SH-SY5Y (cell line): ENCODE data around the gene POGK.

ENCODE experiments used
- GATA2 ChIP-seq: IDR thresholded peaks from 2 replicates; pipeline ENCODE4 v1.6.1; 2011; ENCODE audit warnings: mild to moderate bottlenecking, low read depth, low read length
- GATA3 ChIP-seq: IDR thresholded peaks from 2 replicates; pipeline ENCODE4 v1.6.1; 2011; ENCODE audit warnings: low read depth, mild to moderate bottlenecking, low read length, moderate library complexity

The POGK gene

DNA sequence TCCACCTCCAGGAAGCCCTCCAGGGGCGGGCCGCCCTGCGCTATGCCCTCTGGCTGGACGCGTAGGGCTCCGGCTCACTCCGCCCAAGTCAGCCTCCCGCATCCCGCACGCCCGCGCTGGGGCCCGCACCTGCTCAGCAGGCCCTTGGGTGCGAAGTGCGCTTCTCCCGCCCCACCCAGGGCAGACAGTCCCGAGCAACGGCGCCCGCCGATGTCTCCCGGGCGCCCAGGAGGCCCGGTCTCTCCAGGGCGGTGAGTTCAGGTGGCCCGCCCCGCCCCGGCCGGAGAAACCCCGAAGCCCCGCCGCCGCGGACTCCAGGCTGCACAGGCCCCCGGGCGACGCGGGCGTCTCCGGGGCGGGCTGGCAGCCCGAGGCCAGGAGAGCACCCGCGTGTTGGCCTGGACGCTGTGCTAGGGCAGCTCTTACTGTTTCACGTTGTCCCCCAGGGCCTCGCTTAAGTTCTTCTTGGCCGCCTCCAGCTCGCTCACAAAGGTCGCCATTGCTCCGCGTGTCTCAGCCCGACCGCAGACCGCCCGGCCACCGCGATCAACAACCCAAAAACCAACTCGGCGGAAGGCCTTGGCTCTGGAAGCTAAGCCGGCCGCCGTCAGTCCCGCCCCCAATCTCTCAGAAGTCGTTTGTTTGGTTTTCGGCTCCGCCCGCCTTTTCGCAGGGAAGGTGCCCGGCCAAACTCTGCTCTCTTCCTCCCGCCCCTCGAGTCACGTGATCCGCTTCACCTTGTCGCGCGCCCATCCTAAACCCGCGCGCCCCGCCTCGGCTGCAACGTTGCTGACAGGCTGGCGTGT lies 36.7 kb downstream of the POGK start, which contains the start of gene TADA1:
Gene TADA1, minus strand, starts transcription at position 531 of the 806 bp plus-strand sequence. Its CDS starts 31 bp downstream, at position 500.
- TF ChIP-seq GATA3, result no peak
- TF ChIP-seq GATA2, result no peak

- no peak for TF ChIP-seq GATA3
Measured at GRCh38 chr1:166876540-166876838, 37.2 kb downstream of the POGK start.

DNA sequence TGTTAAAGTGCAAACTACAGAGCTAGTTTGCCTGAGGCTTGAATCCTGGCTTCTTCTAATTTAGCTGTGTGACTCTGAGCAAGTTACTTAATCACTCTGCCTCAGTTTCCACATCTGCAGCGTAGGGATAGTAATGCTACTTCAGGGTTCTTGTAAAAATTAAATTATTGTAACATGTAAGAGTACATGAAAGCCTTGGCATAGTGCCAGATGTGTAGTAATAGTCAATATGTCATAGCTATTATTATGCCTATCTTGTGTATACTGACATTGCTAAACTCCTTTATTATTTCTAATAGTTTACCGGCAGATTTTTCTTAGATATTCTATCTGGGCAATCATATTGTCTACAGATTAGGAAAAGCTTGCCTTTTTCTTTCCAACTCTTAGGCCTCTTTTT lies 43.6 kb downstream of the POGK start:
- TF ChIP-seq GATA3 (no peak), GATA2 (no peak)

DNA sequence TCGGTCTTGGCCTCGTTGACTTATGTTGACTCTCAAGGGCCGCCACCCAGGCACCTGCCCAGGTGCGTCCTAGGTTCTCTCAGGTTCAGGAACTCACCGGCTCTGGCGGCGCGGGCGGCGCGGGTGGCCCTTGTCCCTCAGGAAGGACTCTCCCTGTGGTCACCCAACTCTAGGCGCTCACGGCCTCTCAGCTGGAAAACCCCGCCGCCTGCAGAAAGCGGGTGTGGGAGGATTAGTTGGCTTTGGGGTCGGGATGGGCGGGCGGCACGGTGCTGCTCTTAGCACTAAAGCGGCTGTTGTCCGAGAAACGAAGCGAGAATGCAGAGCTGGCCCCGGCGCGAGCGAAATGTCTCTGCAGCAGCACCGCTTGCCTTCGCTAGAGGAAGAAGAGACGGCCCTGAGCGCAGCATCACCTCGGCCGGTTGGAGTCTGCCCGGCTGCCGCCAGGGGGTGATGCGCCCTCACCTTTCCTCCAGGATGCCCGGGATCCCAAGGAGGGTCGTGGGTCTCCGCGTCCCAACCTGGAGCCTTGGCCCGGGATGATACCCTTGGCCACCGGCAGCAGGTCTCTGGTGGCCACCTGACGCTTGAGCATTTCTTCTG lies 44.9 kb downstream of the POGK start:
- TF ChIP-seq GATA2, result no peak
- no peak for TF ChIP-seq GATA3

DNA sequence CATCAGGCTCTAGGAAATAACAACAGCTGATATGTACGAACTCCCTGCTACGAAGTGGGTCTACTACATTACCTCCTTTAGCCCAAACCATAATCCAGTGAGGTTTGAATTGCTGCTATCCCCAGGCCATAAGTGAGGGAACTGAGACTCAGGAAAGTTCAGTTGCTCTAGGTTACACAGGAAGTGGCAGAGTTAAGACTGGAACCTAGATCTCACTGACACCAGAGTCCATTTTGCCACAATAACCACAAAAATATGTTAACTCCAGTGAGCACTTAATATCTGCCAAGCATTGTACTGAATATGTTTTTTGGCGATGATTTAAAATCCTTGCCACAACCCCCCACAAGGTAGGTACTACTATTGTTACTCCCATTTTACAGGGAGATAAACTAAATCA lies 45.7 kb downstream of the POGK start:
- TF ChIP-seq GATA3 (no peak), GATA2 (no peak)

- TF ChIP-seq GATA3, result no peak
- TF ChIP-seq GATA2, result no peak
Measured at GRCh38 chr1:166888373-166889111, 49.3 kb downstream of the POGK start.

GRCh38 chr1:166889776-166890175 lies 50.5 kb downstream of the POGK start:
- TF ChIP-seq GATA3 (no peak), GATA2 (no peak)

DNA sequence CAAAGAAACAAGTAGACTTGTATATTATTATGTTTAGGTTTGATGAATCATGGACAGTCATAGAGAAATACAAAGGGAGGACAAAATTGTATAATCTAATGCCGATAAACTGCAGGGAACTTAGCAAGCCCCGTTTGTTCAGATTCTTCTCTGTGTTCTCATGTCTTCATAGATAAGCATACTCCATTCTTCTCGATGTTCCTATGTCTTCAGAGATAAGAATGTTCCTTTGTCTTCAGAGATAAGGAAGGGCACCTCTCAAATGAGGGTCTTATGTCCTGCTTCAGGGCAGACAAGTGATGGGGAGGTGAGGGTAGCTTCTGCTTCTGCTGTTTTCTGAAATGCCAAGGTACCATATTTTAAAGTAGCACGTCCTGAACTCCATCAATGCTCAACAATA lies 56.5 kb downstream of the POGK start:
- TF ChIP-seq GATA2, result no peak
- no peak for TF ChIP-seq GATA3

DNA sequence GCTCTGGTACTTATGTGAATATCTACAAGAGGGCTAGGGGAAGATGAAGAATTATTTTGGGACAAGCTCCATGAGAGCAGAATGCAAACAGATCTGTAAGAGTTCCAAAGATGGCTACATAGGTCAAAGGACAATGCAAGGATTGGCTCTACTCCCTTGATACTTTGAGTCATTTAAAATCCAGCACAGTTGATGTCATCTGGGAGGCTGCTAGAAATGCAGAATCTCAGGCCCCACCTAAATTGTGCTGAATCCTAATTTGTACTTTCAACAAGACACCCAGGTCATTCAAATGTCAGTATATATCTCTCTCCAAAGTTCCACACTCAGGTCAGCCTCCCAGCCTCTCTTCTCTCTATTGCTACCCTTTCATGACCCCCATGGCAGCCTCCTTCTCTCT lies 60.5 kb downstream of the POGK start:
- TF ChIP-seq GATA3 (no peak), GATA2 (no peak)

DNA sequence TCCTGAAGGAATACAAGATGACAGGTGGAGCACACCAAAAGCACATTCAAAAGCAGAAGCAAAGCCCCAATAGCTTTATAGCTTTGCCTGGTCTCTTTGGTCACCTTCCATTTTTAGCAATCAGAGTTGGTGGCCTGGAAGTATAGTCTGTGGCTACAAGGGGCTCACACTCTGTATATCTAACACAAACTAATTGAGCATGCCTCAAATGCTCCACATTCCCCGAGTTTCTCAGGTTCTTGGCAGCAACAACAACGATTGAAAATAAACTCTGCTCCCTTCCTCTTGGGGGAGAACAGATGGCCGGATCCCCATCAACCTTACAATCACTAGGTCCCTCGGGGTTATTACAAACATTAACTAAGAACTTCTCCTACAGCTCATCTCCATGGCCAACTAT lies 61.7 kb downstream of the POGK start:
- TF ChIP-seq GATA3, result no peak
- no peak for TF ChIP-seq GATA2

GRCh38 chr1:166902279-166902678 lies 63.0 kb downstream of the POGK start:
- no peak for TF ChIP-seq GATA3
- TF ChIP-seq GATA2, result no peak

DNA sequence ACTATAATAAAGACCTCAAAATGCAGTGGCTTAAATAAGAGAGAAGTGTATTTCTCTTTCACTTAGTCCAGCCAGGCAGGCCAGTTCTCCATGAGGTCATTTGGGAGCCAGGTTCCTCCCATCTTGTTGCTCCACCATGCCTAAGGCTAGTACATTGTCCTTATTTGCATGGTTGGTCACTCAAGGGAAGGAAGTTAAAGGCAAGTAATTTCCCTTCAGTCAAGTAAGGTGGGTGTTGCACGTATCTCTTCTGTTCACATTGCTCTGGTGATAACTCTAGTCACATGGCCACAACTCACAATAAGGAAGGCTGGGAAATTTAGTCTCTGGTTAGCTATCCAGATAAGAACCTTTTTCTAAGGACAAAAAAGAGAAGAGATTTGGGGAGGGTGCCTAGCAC lies 64.0 kb downstream of the POGK start:
- TF ChIP-seq GATA2 (no peak), GATA3 (no peak)

DNA sequence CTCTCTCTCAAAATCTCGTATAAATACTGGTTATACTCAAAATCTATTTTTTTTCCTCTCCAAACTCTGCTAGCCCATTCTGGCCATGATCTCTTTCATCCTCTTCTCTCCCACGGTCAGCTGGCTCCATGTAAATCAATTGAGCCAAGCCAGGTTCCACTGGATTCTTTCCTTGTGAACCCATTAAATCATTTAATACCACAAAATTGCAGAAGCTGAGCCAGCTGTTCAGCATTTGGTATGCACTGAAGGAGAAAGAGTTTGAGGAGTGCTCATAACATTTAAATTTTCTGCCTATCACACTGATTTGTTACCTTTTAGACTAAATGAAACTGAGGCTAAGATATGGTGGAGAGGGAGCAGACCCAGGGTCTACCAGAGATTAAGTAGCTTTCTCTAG lies 65.9 kb downstream of the POGK start:
- TF ChIP-seq GATA2, result no peak
- TF ChIP-seq GATA3, result no peak

- TF ChIP-seq GATA3 (no peak), GATA2 (no peak)
Measured at GRCh38 chr1:166905900-166906299, 66.6 kb downstream of the POGK start.
